ENCODE measurements around the gene KATNAL1. TPM values are rescaled to one million over a fixed set of nuclear protein-coding genes. Genes with fewer than 3 reads are reported as not detected.

KATNAL1 gene
- total RNA-seq, 3 donors from 2014 or later: 3.3 to 5.2 (median 4.0) TPM

DNA sequence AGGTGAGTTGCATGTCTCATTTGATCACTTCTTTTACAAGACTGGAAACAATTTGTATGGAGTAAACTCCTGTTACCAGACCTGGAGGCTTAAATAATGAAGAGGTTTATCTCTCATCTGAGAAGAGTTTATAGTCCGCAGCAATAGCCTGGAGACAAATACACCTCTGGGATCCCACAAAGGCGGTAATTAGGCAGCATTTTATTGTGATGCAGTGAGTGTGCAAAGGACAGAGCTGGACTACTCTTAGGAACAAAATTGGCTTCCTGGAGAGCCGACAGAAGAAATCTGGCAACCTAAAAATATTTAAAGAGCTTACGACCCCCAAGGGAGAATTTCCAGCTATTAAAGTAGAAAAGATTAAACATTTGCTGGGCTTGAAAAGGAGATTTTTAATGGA lies 11.8 kb upstream of the KATNAL1 start:
- Mint-ChIP-seq H3K9me3 (no peaks in the 10 kb centered on the region), H3K27me3 (ENCODE audit: low read depth) (no peaks in the 10 kb centered on the region), H3K4me3 (no peak overlapping the region), H3K36me3 (ENCODE audit: insufficient read depth) (peaks cover 2% of the 10 kb centered on the region), H3K4me1 (ENCODE audit: low read depth) (peaks cover 5% of the 10 kb centered on the region)
- DNase-seq (no peak), ATAC-seq (no peak)

DNA sequence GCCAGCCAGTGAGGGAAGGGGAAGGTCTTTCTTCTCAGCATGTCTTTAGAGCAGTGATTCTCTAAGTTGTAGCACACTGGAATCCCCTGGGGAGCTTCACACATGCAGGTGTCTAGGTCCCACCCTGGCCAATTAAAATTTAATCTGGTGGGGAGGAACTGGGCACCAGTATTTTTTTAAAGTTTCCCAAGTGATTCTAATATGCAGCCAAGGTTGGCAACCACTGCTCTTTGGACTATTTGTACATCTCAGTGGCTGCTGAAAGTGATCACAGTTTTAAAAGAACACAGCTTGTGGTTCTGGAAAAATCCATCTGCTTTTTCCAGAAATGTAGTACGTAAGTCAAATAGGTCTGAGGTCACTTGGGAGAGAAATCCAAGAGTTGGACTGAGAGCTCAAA lies 10.7 kb upstream of the KATNAL1 start:
- Mint-ChIP-seq H3K27me3 (ENCODE audit: low read depth) (no peaks in the 10 kb centered on the region), H3K4me3 (no peak overlapping the region), H3K4me1 (ENCODE audit: low read depth) (peaks cover 16% of the 10 kb centered on the region), H3K9me3 (no peaks in the 10 kb centered on the region), H3K36me3 (ENCODE audit: insufficient read depth) (peaks cover 2% of the 10 kb centered on the region)
- ATAC-seq (no peak), DNase-seq (no peak)

DNA sequence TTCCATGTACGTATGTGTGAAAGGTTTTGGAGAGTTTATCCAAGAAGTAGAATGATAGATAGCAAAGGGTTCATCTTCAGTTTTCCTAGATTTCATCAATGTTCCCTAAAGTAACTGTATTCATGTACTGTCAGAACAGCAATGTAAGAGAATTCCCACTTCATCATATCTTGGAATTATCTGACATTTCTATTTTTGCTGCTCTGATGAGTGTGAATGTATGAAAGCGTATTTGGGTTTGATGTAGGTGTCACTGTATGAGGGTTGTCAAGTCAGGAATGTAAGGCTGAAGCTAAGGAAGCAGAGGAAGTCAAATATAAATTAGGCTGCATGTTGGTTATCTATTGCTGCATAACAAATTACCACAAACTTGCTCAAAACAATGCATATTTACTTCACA lies 7.2 kb upstream of the KATNAL1 start:
- H3K36me3 Mint-ChIP-seq (ENCODE audit: insufficient read depth): peaks cover 2% of the 10 kb centered on the region
- peaks cover 18% of the 10 kb centered on the region for H3K4me1 Mint-ChIP-seq (ENCODE audit: low read depth)
- H3K27me3 Mint-ChIP-seq (ENCODE audit: low read depth): no peaks in the 10 kb centered on the region
- ATAC-seq: no peak
- H3K9me3 Mint-ChIP-seq: no peaks in the 10 kb centered on the region
- DNase-seq: no peak
- no peak overlapping the region for H3K4me3 Mint-ChIP-seq

DNA sequence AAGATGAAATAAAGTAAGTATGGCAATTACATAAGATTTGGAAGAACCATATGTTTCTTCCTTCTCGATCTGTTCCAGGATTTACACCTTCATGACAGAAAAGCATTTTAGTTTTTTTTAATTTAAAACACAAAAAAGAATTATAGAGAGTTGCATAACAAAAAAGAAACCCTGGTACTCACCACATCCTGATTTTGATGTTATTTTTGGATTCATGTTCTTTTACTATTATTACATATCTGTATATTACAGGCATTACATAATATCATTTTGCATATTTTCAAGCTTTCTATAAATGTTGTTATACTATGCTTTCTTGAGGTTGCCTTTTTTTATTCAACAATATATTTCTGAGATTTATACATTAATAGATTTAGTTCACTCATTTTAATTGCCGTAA lies 6.7 kb upstream of the KATNAL1 start:
- H3K9me3 Mint-ChIP-seq: no peaks in the 10 kb centered on the region
- no peaks in the 10 kb centered on the region for H3K27me3 Mint-ChIP-seq (ENCODE audit: low read depth)
- no peak for ATAC-seq

DNA sequence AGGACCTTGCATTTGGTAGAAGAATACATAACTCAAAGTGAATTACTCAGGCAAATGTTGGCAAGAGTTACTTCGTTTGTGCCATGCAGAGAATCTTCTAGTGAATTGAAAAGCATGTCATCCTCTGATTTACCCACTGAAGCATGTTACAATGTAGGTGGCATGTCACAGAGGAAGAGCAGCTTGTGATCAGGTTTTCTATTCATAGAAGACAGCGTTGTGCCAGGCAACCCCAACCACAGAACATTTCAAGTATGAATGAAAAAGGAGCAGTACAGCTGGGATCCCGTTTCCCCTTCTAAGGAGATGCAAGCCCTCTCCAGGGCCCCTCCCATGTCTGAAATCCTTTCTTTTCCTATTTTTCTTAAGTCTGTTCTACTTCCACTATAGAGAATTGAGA lies 6.0 kb upstream of the KATNAL1 start:
- DNase-seq (no peak), ATAC-seq (no peak)
- Mint-ChIP-seq H3K4me1 (ENCODE audit: low read depth) (peaks cover 26% of the 10 kb centered on the region), H3K27me3 (ENCODE audit: low read depth) (no peaks in the 10 kb centered on the region), H3K36me3 (ENCODE audit: insufficient read depth) (no peaks in the 10 kb centered on the region), H3K9me3 (no peaks in the 10 kb centered on the region), H3K4me3 (no peak overlapping the region)

More for the DNA sequence above, 6.7 kb upstream of the KATNAL1 start:
- DNase-seq: no peak
- H3K4me3 Mint-ChIP-seq: no peak overlapping the region
- H3K36me3 Mint-ChIP-seq (ENCODE audit: insufficient read depth): peaks cover 2% of the 10 kb centered on the region
- peaks cover 20% of the 10 kb centered on the region for H3K4me1 Mint-ChIP-seq (ENCODE audit: low read depth)

DNA sequence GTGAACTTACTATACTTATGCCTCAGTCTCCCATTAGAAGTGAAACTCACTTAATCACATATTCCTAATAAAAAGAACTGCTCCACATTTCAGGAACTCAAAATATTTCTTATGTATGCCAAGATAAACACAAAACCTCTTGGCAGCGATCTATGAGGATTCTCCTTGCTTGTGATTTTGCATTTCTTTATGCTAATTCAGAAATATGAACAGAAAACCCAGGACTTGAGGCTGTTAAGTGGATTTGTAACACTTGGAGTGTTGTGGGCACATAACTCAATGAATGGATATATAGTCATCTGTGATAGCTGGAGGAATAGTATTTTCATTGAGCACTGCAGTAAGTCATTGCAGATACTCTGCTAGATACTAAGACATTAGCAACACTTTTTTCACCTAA lies 5.6 kb upstream of the KATNAL1 start:
- Mint-ChIP-seq H3K36me3 (ENCODE audit: insufficient read depth) (no peaks in the 10 kb centered on the region), H3K27me3 (ENCODE audit: low read depth) (no peaks in the 10 kb centered on the region), H3K4me1 (ENCODE audit: low read depth) (peaks cover 26% of the 10 kb centered on the region), H3K4me3 (no peak overlapping the region), H3K9me3 (no peaks in the 10 kb centered on the region)
- DNase-seq: no peak
- ATAC-seq: no peak

DNA sequence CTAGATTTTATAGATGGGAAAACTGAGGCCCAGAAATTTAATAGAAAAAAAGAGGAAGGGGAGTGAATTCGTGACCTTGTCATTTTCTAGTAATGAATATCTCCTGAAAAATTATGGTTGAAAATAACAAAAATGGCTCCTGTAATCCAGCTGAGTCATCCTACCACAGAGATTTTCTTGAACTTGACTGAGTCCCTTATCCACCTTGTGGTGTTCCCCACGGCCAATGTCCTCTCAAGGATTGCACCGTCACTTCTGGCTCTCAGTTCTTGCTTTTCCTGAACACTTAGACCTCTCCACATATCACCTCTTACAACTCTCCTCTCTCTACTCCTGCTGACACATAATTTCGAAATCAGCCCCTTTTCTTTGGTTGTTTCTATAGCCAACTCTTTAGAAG lies 1.2 kb upstream of the KATNAL1 start:
- H3K4me3 Mint-ChIP-seq: peak overlapping the region; percentile 86
- no peaks in the 10 kb centered on the region for H3K27me3 Mint-ChIP-seq (ENCODE audit: low read depth)
- DNase-seq (no peak), ATAC-seq (no peak)
- peaks cover 34% of the 10 kb centered on the region for H3K4me1 Mint-ChIP-seq (ENCODE audit: low read depth)
- H3K36me3 Mint-ChIP-seq (ENCODE audit: insufficient read depth): no peaks in the 10 kb centered on the region
- H3K9me3 Mint-ChIP-seq: no peaks in the 10 kb centered on the region

DNA sequence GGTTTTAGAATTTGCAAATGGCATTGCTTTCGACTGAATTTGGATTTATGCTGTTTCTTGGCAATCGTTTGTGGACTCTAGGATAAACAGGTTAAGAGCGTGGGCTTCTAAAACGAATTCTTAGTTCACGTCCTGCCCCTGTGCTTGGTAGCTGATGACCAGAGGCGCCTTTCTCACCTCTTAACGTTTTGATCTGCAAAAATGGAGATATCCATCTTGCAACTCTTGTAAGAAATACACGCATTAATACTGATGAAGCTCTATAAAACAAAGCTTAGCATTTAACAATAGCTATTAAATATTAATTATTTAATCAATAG lies 580 bp upstream of the KATNAL1 start:
- DNase-seq: no peak
- no peak for ATAC-seq
- no peaks in the 10 kb centered on the region for H3K36me3 Mint-ChIP-seq (ENCODE audit: insufficient read depth)
- H3K27me3 Mint-ChIP-seq (ENCODE audit: low read depth): no peaks in the 10 kb centered on the region
- H3K4me3 Mint-ChIP-seq: peak overlapping the region; percentile 86
- no peaks in the 10 kb centered on the region for H3K9me3 Mint-ChIP-seq
- H3K4me1 Mint-ChIP-seq (ENCODE audit: low read depth): peaks cover 31% of the 10 kb centered on the region

DNA sequence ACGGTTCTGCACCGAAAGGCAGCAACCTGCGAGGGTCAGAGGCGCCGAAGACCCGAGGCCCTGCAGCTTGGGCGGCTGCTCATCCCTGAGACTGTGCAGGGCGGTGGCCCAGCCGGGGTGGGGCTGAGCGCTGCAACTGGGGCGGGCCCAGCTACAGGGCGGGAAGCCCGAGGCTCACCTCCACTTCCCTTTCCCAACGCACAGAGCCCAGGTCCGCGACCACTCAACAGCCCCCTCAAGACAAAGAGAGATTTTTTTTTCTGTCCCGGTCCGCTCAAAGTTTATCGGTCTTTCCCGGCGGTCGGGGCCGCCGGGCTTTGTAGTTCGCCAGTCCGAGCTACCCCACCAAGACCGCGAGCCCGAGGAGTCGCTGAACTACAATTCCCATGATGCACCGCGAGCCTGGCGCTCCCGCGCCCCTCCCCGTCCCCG lies 573 bp downstream of the KATNAL1 start:
- H3K9me3 Mint-ChIP-seq: no peaks in the 10 kb centered on the region
- no peaks in the 10 kb centered on the region for H3K27me3 Mint-ChIP-seq (ENCODE audit: low read depth)
- ATAC-seq: peak; percentile 92 to 95
- peak; percentile 84 for DNase-seq
- no peaks in the 10 kb centered on the region for H3K36me3 Mint-ChIP-seq (ENCODE audit: insufficient read depth)
- H3K4me3 Mint-ChIP-seq: peak overlapping the region; percentile 86
- H3K4me1 Mint-ChIP-seq (ENCODE audit: low read depth): peaks cover 30% of the 10 kb centered on the region

DNA sequence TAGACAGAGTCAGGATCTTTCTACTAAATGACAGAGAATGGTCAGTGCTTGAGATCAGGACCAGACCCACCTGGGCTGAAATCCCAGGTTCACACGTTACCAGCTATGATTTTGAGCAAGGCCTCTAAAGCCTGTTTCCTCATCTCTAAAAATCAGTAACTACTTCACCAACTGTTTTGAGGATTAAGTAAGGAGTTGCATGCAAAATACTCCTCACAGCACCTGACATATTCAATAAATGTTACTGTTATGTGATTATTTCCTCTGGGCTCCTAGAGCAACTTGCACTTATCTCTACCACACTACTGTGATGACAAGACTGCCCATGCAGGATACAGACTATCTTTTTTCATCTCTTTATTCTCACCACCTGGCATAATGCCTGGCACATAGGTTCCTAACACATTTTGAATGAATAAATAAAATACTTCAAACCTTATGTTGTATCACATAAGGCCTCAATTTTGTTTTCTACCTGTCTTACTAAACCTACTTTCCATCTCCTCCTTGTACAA lies 1.8 kb downstream of the KATNAL1 start:
- H3K4me1 Mint-ChIP-seq (ENCODE audit: low read depth): peaks cover 30% of the 10 kb centered on the region
- H3K27me3 Mint-ChIP-seq (ENCODE audit: low read depth): no peaks in the 10 kb centered on the region
- DNase-seq (no peak), ATAC-seq (no peak)
- H3K36me3 Mint-ChIP-seq (ENCODE audit: insufficient read depth): no peaks in the 10 kb centered on the region
- H3K4me3 Mint-ChIP-seq: no peak overlapping the region
- no peaks in the 10 kb centered on the region for H3K9me3 Mint-ChIP-seq

DNA sequence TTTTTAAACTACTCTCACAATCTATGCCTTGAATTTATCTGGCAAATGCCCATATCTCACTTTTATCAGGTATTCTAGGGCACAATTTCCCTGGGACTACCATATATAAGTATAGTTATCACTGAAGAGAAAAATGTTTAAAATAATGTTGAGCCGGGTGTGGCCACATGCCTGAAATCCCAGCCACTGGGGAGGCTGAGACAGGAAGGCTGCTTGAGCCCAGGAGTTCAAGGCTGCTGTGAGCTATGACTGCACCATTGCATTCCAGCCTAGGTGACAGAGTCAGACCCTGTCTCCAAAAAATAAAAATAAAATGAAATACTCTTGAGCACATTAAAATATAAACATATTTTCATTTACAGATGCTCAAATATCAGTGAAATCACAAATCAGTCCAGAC lies 4.1 kb downstream of the KATNAL1 start:
- Mint-ChIP-seq H3K36me3 (ENCODE audit: insufficient read depth) (no peaks in the 10 kb centered on the region), H3K4me3 (no peak overlapping the region), H3K4me1 (ENCODE audit: low read depth) (peaks cover 22% of the 10 kb centered on the region), H3K27me3 (ENCODE audit: low read depth) (no peaks in the 10 kb centered on the region), H3K9me3 (no peaks in the 10 kb centered on the region)
- ATAC-seq (no peak), DNase-seq (no peak)

DNA sequence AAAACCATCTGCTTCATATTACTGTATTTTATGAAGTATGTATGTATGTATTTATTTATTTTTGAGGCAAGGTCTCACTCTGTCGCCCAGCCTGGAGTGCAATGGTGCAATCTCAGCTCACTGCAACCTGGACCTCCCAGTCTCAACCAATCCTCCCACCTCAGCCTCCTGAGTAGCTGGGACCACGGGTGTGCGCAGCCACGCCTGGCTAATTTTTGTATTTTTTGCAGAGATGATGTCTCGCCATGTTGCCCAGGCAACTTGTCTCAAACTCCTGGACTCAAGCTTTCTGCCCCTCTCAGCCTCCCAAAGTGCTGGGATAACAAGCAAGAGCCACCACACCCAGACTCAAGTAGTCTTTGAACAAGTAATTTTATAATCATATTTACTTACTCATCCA lies 5.5 kb downstream of the KATNAL1 start:
- Mint-ChIP-seq H3K27me3 (ENCODE audit: low read depth) (no peaks in the 10 kb centered on the region), H3K9me3 (no peaks in the 10 kb centered on the region), H3K36me3 (ENCODE audit: insufficient read depth) (no peaks in the 10 kb centered on the region), H3K4me1 (ENCODE audit: low read depth) (peaks cover 22% of the 10 kb centered on the region), H3K4me3 (no peak overlapping the region)
- DNase-seq (no peak), ATAC-seq (no peak)

DNA sequence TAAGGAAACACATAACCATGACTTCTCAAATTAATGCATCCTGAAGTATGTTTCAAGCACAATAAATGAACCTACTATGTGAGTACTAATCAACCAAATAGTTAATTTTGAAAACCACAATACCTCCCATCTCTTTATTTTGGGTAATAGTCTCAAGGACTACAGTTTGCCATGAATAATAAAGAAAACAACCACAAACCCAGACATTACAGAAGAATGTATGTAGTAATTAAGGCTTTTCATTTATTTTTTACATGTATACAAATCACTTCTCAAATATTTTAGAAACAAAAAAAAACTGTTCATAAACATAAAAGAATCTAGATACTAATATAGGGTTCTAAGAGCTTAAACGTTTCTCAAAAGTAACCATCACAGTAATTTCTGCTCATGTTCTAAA lies 6.8 kb downstream of the KATNAL1 start:
- Mint-ChIP-seq H3K4me3 (no peak overlapping the region), H3K4me1 (ENCODE audit: low read depth) (peaks cover 13% of the 10 kb centered on the region), H3K9me3 (no peaks in the 10 kb centered on the region), H3K27me3 (ENCODE audit: low read depth) (no peaks in the 10 kb centered on the region), H3K36me3 (ENCODE audit: insufficient read depth) (no peaks in the 10 kb centered on the region)
- no peak for ATAC-seq
- no peak for DNase-seq

DNA sequence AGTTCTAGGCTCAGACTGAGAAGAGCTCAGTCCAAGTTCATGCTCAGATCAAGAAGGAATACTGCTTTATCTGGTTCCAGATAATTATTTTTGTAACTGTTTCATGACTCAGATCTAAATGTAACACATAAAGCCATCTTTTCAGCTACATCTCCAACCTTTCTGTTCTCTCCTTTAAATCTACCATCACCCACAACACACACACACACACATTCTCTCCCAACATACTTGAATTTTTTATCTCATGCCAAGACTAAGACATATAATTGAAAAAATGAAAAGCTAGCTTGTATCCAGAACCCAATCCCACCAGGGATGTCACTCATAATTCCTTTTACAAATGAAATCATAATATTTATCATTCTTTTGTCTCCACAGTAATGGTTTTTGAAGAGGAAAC lies 7.6 kb downstream of the KATNAL1 start:
- Mint-ChIP-seq H3K27me3 (ENCODE audit: low read depth) (no peaks in the 10 kb centered on the region), H3K36me3 (ENCODE audit: insufficient read depth) (no peaks in the 10 kb centered on the region), H3K4me3 (no peak overlapping the region), H3K9me3 (no peaks in the 10 kb centered on the region), H3K4me1 (ENCODE audit: low read depth) (peaks cover 10% of the 10 kb centered on the region)
- ATAC-seq (no peak), DNase-seq (no peak)

DNA sequence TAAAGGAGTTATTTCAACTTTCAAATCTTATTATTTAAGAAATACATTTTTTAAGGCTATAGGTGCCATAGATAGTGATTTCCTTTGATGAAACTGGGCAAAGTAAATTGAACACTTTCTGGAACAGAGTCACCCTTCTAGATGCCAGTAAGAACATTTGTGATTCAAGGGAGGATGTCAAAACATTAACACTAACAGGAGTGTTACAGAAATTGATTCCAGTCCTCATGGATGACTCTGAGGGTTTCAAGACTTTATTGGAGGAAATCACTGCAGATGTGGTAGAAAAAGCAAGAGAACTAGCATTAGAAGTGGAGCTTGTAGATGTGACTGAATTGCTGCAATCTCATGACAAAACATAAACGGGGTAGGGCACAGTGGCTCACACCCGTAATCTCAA lies 12.2 kb downstream of the KATNAL1 start:
- H3K4me3 Mint-ChIP-seq: no peak overlapping the region
- no peaks in the 10 kb centered on the region for H3K36me3 Mint-ChIP-seq (ENCODE audit: insufficient read depth)
- DNase-seq (no peak), ATAC-seq (no peak)
- peaks cover 11% of the 10 kb centered on the region for H3K4me1 Mint-ChIP-seq (ENCODE audit: low read depth)
- no peaks in the 10 kb centered on the region for H3K27me3 Mint-ChIP-seq (ENCODE audit: low read depth)
- H3K9me3 Mint-ChIP-seq: no peaks in the 10 kb centered on the region

DNA sequence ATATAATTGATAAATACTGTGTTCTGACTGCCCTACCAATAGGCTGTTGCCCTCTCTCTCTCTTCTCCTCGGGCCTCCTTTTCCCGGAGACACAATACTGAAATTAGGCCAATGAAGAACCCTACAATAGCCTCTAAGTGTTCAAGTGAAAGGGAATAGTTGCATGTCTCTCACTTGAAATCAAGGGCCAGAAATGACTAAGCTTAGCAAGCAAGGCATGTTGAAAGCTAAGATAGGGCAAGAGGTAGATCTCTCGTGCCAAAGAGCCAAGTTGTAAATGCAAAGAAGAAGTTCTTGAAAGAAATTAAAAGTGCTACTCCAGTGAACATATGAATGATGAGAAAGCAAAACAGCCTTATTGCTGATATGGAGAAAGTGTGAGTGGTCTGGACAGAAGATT lies 13.3 kb downstream of the KATNAL1 start:
- no peak for DNase-seq
- Mint-ChIP-seq H3K4me3 (no peak overlapping the region), H3K36me3 (ENCODE audit: insufficient read depth) (no peaks in the 10 kb centered on the region), H3K27me3 (ENCODE audit: low read depth) (no peaks in the 10 kb centered on the region), H3K9me3 (no peaks in the 10 kb centered on the region), H3K4me1 (ENCODE audit: low read depth) (peaks cover 11% of the 10 kb centered on the region)
- no peak for ATAC-seq
